H1 (cell line): ENCODE data around the gene LRRC4C. TPM values are rescaled to one million over a fixed set of nuclear protein-coding genes. Genes with fewer than 3 reads are reported as not detected.

Experiments
- CTCF ChIA-PET: fragments of 300-600 bp; sonication (Branson Sonifier 250); formaldehyde crosslinking; loops from one replicate; lab custom pipeline; 2021; ENCODE audit not compliant: partially characterized antibody; lab: Charles Lee
- POLR2A ChIA-PET: fragments of 300-600 bp; sonication (Branson Sonifier 250); formaldehyde crosslinking; loops from one replicate; lab custom pipeline; 2021; ENCODE audit warnings: inconsistent platforms; ENCODE audit not compliant: partially characterized antibody; lab: Charles Lee
- DNase-seq, 2 experiments: peaks; one replicate each; pipeline versions ENCODE4 v3.0.0 to v3.0.0-alpha.2; 2010 to 2022; ENCODE audit warnings: low spot score in 2 of 2, low read depth in 1 of 2, mixed read lengths in 1 of 2
- FAIRE-seq: peaks from 2 replicates; lab custom pipeline; 2011; peaks lifted over from hg19 to GRCh38; lab: Jason Lieb, UNC
- H2AFZ ChIP-seq: 2 replicates; pipeline ENCODE4 v1.8.1; 2012; ENCODE audit warnings: low read length, inconsistent platforms
- H2AK5ac ChIP-seq: 2 replicates; pipeline ENCODE4 v1.6.1; 2013; ENCODE audit warnings: low read depth, low read length
- H2BK120ac ChIP-seq: replicated peaks from 2 replicates; pipeline ENCODE3; 2013; ENCODE audit warnings: low read depth, low read length, inconsistent platforms
- H2BK12ac ChIP-seq: 2 replicates; pipeline ENCODE4 v1.6.1; 2013; ENCODE audit warnings: low read depth, low read length
- H2BK15ac ChIP-seq: 2 replicates; pipeline ENCODE4 v1.6.1; 2013; ENCODE audit warnings: low read length
- H2BK20ac ChIP-seq: 2 replicates; pipeline ENCODE4 v1.6.1; 2013; ENCODE audit warnings: low read length
- H2BK5ac ChIP-seq: 2 replicates; pipeline ENCODE4 v1.6.1; 2013; ENCODE audit warnings: low read depth, low read length
- H3K14ac ChIP-seq: 2 replicates; pipeline ENCODE4 v1.6.1; 2013; ENCODE audit warnings: inconsistent platforms; ENCODE audit not compliant: insufficient read length
- H3K18ac ChIP-seq: 2 replicates; pipeline ENCODE4 v1.6.1; 2013; ENCODE audit warnings: low read length; ENCODE audit errors: extremely low read depth
- H3K23ac ChIP-seq: 2 replicates; pipeline ENCODE4 v1.6.1; 2013; ENCODE audit warnings: inconsistent platforms; ENCODE audit not compliant: insufficient read length
- H3K23me2 ChIP-seq: 2 replicates; pipeline ENCODE4 v1.6.1; 2013; ENCODE audit warnings: low read depth, low read length
- H3K27ac ChIP-seq: 2 replicates; pipeline ENCODE4 v1.6.1; 2011; ENCODE audit warnings: low read depth, low read length, inconsistent platforms
- H3K27me3 ChIP-seq, 4 experiments: replicated peaks in 1 of 4; 1 replicate in 1 of 4; 2 replicates in 3 of 4; pipeline versions ENCODE4 v1.6.1 to v1.8.1; 2011 to 2013; ENCODE audit warnings: low read length in 3 of 4, mild to moderate bottlenecking in 3 of 4, inconsistent platforms in 2 of 4, mixed read lengths in 2 of 4, moderate library complexity in 1 of 4; ENCODE audit not compliant: control insufficient read depth in 3 of 4, insufficient read depth in 3 of 4; ENCODE audit errors: extremely low read depth in 1 of 4
- H3K36me3 ChIP-seq, 4 experiments: 2 replicates each; pipeline versions ENCODE4 v1.6.1 to v1.8.1; 2011 to 2013; ENCODE audit warnings: mild to moderate bottlenecking in 4 of 4, low read length in 3 of 4, moderate library complexity in 2 of 4, control low read depth in 1 of 4, inconsistent platforms in 1 of 4; ENCODE audit not compliant: insufficient read depth in 4 of 4, control insufficient read depth in 2 of 4
- H3K4ac ChIP-seq: replicated peaks from 2 replicates; pipeline ENCODE3; 2013; ENCODE audit warnings: low read length, low read depth, mixed read lengths, inconsistent platforms; ENCODE audit not compliant: insufficient read length
- H3K4me1 ChIP-seq, 4 experiments: replicated peaks in 1 of 4; 1 replicate in 1 of 4; 2 replicates in 3 of 4; pipeline versions ENCODE4 v1.6.1 to v1.8.1; 2011 to 2013; ENCODE audit warnings: low read length in 3 of 4, inconsistent platforms in 2 of 4, mixed read lengths in 1 of 4; ENCODE audit not compliant: insufficient read depth in 4 of 4, control insufficient read depth in 3 of 4
- H3K4me2 ChIP-seq, 2 experiments: 2 replicates each; pipeline versions ENCODE4 v1.6.1 to v1.8.1; 2011 to 2013; ENCODE audit warnings: low read depth in 2 of 2, low read length in 2 of 2, control low read depth in 1 of 2, inconsistent platforms in 1 of 2, mild to moderate bottlenecking in 1 of 2; ENCODE audit not compliant: insufficient read depth in 1 of 2
- H3K4me3 ChIP-seq, 4 experiments: fragments of 200-600, 300-600 bp in 1 of 4; sonication (generic), shearing (Covaris generic), sonication (Bioruptor Twin) in 1 of 4; 2 replicates each; pipeline versions ENCODE4 v1.5.1 to v1.8.1; 2011 to 2016; ENCODE audit warnings: low read length in 4 of 4, low read depth in 3 of 4, control low read depth in 2 of 4, inconsistent platforms in 2 of 4, mild to moderate bottlenecking in 2 of 4, mixed read lengths in 1 of 4, moderate library complexity in 1 of 4; ENCODE audit not compliant: insufficient read depth in 2 of 4; ENCODE audit errors: extremely low read depth in 1 of 4
- H3K56ac ChIP-seq: replicated peaks from 2 replicates; pipeline ENCODE3; 2013; ENCODE audit warnings: low read depth, mild to moderate bottlenecking, mixed read lengths, low read length, inconsistent platforms; ENCODE audit not compliant: insufficient read length
- H3K79me1 ChIP-seq: 2 replicates; pipeline ENCODE4 v1.6.1; 2013; ENCODE audit warnings: low read depth, low read length, control low read depth
- H3K79me2 ChIP-seq, 2 experiments: 2 replicates each; pipeline versions ENCODE4 v1.6.1 to v1.8.1; 2012 to 2013; ENCODE audit warnings: low read length in 2 of 2, mild to moderate bottlenecking in 2 of 2, inconsistent platforms in 1 of 2; ENCODE audit not compliant: insufficient read depth in 2 of 2, control insufficient read depth in 1 of 2
- H3K9ac ChIP-seq, 4 experiments: replicated peaks in 1 of 4; 1 replicate in 1 of 4; 2 replicates in 3 of 4; pipeline versions ENCODE4 v1.6.1 to v1.8.1; 2011 to 2013; ENCODE audit warnings: low read depth in 3 of 4, low read length in 3 of 4, control low read depth in 2 of 4, mild to moderate bottlenecking in 2 of 4, moderate library complexity in 2 of 4, inconsistent platforms in 1 of 4; ENCODE audit errors: extremely low read depth in 1 of 4
- H3K9me3 ChIP-seq, 2 experiments: 2 replicates each; pipeline versions ENCODE4 v1.6.1 to v1.8.1; 2012 to 2013; ENCODE audit warnings: mild to moderate bottlenecking in 2 of 2, moderate library complexity in 2 of 2, control low read depth in 1 of 2, inconsistent platforms in 1 of 2, low read depth in 1 of 2, low read length in 1 of 2, mixed read lengths in 1 of 2; ENCODE audit not compliant: insufficient read depth in 2 of 2
- H4K20me1 ChIP-seq, 2 experiments: replicated peaks in 1 of 2; 2 replicates each; pipeline versions ENCODE3 to v1.8.1; 2011 to 2013; ENCODE audit warnings: inconsistent platforms in 2 of 2, low read length in 2 of 2, mild to moderate bottlenecking in 1 of 2; ENCODE audit not compliant: insufficient read depth in 2 of 2, control insufficient read depth in 1 of 2
- H4K5ac ChIP-seq: 2 replicates; pipeline ENCODE4 v1.6.1; 2013; ENCODE audit warnings: low read length, low read depth, mixed read lengths, inconsistent platforms; ENCODE audit not compliant: insufficient read length
- H4K8ac ChIP-seq: 2 replicates; pipeline ENCODE4 v1.8.0; 2013; ENCODE audit warnings: mild to moderate bottlenecking, moderate library complexity, low read length, inconsistent platforms; ENCODE audit not compliant: insufficient read depth; ENCODE audit errors: extremely low read depth
- H4K91ac ChIP-seq: replicated peaks from 2 replicates; pipeline ENCODE3; 2013; ENCODE audit warnings: low read length, mixed read lengths, inconsistent platforms; ENCODE audit not compliant: insufficient read length
- CHD1 ChIP-seq: IDR thresholded peaks from 2 replicates; pipeline ENCODE4 v1.6.1; 2012; ENCODE audit warnings: low read depth, low read length, improper control_type of control experiment
- EGR1 ChIP-seq: IDR thresholded peaks from 2 replicates; pipeline ENCODE4 v1.6.1; 2011; ENCODE audit warnings: low read depth, low read length, borderline replicate concordance
- FOSL1 ChIP-seq: IDR thresholded peaks from 2 replicates; pipeline ENCODE4 v1.6.1; 2011; ENCODE audit warnings: mild to moderate bottlenecking, low read depth, low read length, moderate library complexity; ENCODE audit not compliant: insufficient read depth
- HDAC6 ChIP-seq: IDR thresholded peaks from one replicate; pipeline ENCODE4 v1.7.1; 2012; ENCODE audit warnings: low read depth, mild to moderate bottlenecking, inconsistent platforms, low read length, moderate library complexity
- POU5F1 ChIP-seq: IDR thresholded peaks from 2 replicates; pipeline ENCODE4 v1.6.1; 2011; ENCODE audit warnings: low read depth, mild to moderate bottlenecking, low read length, moderate library complexity
- RBBP5 ChIP-seq: IDR thresholded peaks from 2 replicates; pipeline ENCODE4 v1.7.1; 2012; ENCODE audit warnings: low read depth, mild to moderate bottlenecking, inconsistent platforms, low read length, moderate library complexity, borderline replicate concordance
- SIRT6 ChIP-seq: IDR thresholded peaks from one replicate; pipeline ENCODE4 v1.7.1; 2012; ENCODE audit warnings: low read length, inconsistent platforms
- SP2 ChIP-seq: IDR thresholded peaks from 2 replicates; pipeline ENCODE4 v1.6.1; 2012; ENCODE audit warnings: mild to moderate bottlenecking, low read length, inconsistent platforms
- TCF12 ChIP-seq: IDR thresholded peaks from 2 replicates; pipeline ENCODE4 v1.6.1; 2011; ENCODE audit warnings: low read depth, mild to moderate bottlenecking, low read length
- TEAD4 ChIP-seq: IDR thresholded peaks from 2 replicates; pipeline ENCODE4 v1.6.1; 2012; ENCODE audit warnings: low read depth, low read length, inconsistent platforms, mixed read lengths
- YY1 ChIP-seq: IDR thresholded peaks from 2 replicates; pipeline ENCODE4 v1.6.1; 2011; ENCODE audit warnings: low read depth, mild to moderate bottlenecking, low read length
- WGBS, 2 experiments: shearing (Covaris generic) in 1 of 2; methylation state at CpG; one replicate each; pipeline versions ENCODE4 v1.1.6 to v1.1.7; 2013 to 2015; ENCODE audit warnings: low lambda C conversion rate in 2 of 2, mixed read lengths in 2 of 2, inconsistent platforms in 1 of 2, low coverage in 1 of 2, missing lambda C conversion rate in 1 of 2; ENCODE audit not compliant: insufficient replicate concordance in 2 of 2, insufficient coverage in 1 of 2, insufficient read length in 1 of 2; ENCODE audit errors: extremely low coverage in 1 of 2, missing lambda C conversion rate in 1 of 2; 5-methylcytosine and 5-hydroxymethylcytosine counted together
- polyA plus RNA-seq, 7 experiments: library from polyadenylated mRNA; depleted of rRNA in 3 of 7; stranded (reverse) in 5 of 7; unstranded in 2 of 7; fragments of >200 nt in 5 of 7; fragments of 200-250 nt in 2 of 7; gene quantifications; 1 replicate in 5 of 7; 2 replicates in 1 of 7; 4 replicates in 1 of 7; pipeline versions ENCODE4 v1.2.1 to v1.2.3, GENCODE V29; 2011 to 2013; ENCODE audit warnings: missing spikeins in 2 of 7, mixed read lengths in 2 of 7
- total RNA-seq: library from RNA; stranded (reverse); fragmentation: NEBNext Ultra II Directional; extraction: Animal tissue kit (Norgen Biotek cat#: 25700); gene quantifications from 2 replicates; pipeline ENCODE4 v1.2.1, GENCODE V29; 2021
- TF ChIP-seq, protein P1 (sequence below): IDR thresholded peaks from 2 replicates; pipeline ENCODE4 v1.6.1; 2012; ENCODE audit warnings: inconsistent platforms
- TF ChIP-seq, protein P2 (sequence below): IDR thresholded peaks from 2 replicates; pipeline ENCODE4 v1.6.1; 2011; ENCODE audit warnings: low read length, improper control_type of control experiment

Gene LRRC4C
- total and polyA plus RNA-seq, 2 of the 8 experiments (the other 6 are each of a cell fraction or from before 2014, with no cell fraction given) = 0.23 to 2.2 TPM

DNA sequence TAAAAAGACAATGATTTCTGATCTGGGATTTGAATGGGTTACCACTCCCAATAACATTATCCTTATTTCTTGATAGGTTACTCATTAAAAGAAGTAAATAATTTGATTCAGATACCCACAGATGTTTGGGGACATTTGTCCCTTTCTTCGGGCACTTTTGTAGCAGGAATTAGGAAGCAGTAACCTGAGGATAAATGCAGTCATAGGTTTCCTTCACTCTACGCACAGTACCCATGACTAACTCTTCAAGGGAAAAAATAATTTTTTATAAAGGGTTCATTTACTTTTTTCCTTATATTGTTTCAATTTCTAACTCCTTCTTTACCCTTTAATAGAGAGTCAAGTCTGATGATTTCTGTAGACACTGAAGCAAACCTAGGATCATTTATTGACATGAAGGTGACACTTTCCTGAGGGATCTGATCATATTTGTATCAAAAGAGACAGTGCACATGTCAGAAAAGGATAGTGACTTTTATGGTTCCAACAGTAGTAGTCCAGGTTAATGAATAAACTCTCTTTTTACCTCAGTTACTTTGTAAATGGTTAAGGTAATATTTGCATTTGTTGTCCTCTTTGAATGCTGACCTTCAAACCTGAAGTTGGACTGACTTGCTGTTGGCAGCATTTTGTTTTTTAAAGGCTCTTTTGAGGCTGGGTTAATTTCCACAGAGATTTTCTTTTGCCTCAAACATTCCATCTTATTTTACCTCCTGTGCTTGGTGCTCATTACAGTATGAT is 1072.0 kb downstream of the LRRC4C start:
- CTCF ChIA-PET = interaction anchor here (1.0 kb wide), 1 partner anchor 16 kb away, joined by 3 read pairs; no protein-coding TSS in a partner anchor
- 94% methylated on average over 2 of the region's 2 CpGs; no CpG with 5 or more reads in 1 of the 2 experiments for WGBS, 2 experiments

More for the DNA sequence above, 1072.0 kb downstream of the LRRC4C start:
- H2AK5ac ChIP-seq = no peak overlapping the region
- no peaks in the 10 kb centered on the region for H4K20me1 ChIP-seq
- no peak overlapping the region for H2BK5ac ChIP-seq
- H3K4ac ChIP-seq = no peak overlapping the region
- no peak overlapping the region for H3K23ac ChIP-seq
- POLR2A ChIA-PET = no interaction called here
- H2AFZ ChIP-seq = no peak overlapping the region
- H3K36me3 ChIP-seq = no peaks in the 10 kb centered on the region
- no peak overlapping the region for H3K14ac ChIP-seq
- no peaks in the 10 kb centered on the region for H3K23me2 ChIP-seq
- H3K79me2 ChIP-seq = no peaks in the 10 kb centered on the region
- H3K9ac ChIP-seq = no peak overlapping the region
- H2BK15ac ChIP-seq = no peak overlapping the region
- H2BK12ac ChIP-seq = no peak overlapping the region
- FAIRE-seq (no peak), DNase-seq (no peak)
- TF ChIP-seq TCF12 = no peak
- TF ChIP-seq CHD1 = no peak
- no peak for TF ChIP-seq FOSL1
- no peak for TF ChIP-seq YY1
- TF ChIP-seq, protein P1, sequence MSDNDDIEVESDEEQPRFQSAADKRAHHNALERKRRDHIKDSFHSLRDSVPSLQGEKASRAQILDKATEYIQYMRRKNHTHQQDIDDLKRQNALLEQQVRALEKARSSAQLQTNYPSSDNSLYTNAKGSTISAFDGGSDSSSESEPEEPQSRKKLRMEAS = no peak
- TF ChIP-seq SIRT6 = no peak
- no peak for TF ChIP-seq HDAC6
- TF ChIP-seq, protein P2, sequence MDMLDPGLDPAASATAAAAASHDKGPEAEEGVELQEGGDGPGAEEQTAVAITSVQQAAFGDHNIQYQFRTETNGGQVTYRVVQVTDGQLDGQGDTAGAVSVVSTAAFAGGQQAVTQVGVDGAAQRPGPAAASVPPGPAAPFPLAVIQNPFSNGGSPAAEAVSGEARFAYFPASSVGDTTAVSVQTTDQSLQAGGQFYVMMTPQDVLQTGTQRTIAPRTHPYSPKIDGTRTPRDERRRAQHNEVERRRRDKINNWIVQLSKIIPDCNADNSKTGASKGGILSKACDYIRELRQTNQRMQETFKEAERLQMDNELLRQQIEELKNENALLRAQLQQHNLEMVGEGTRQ = no peak
- no peak for TF ChIP-seq EGR1
- no peak for TF ChIP-seq POU5F1
- TF ChIP-seq RBBP5 = no peak
- TF ChIP-seq TEAD4 = no peak
- TF ChIP-seq SP2 = no peak
- no peak overlapping the region for H3K18ac ChIP-seq
- H4K8ac ChIP-seq = no peak overlapping the region
- no peaks in the 10 kb centered on the region for H3K9me3 ChIP-seq
- H3K56ac ChIP-seq = no peak overlapping the region
- H3K4me3 ChIP-seq = no peak overlapping the region
- H3K4me2 ChIP-seq = no peak overlapping the region
- H2BK120ac ChIP-seq = no peak overlapping the region
- no peak overlapping the region for H2BK20ac ChIP-seq
- no peaks in the 10 kb centered on the region for H3K4me1 ChIP-seq
- no peaks in the 10 kb centered on the region for H3K27me3 ChIP-seq
- no peak overlapping the region for H4K5ac ChIP-seq
- H4K91ac ChIP-seq = no peak overlapping the region
- H3K27ac ChIP-seq = no peak overlapping the region
- no peaks in the 10 kb centered on the region for H3K79me1 ChIP-seq
